ENCODE results near the gene DPH1.

GRCh38 chr17:2016494-2016893, 13.5 kb upstream of the DPH1 start:
- TF ChIP-seq CTCF (IDR thresholded peaks at IDR 0.05) (no peak), POLR2A (IDR thresholded peaks at IDR 0.05) (no peak)

Data from Peyer's patch (tissue), 4 donors.